HepG2 (cell line): Measurements from ENCODE around the gene MAPK11. TPM values are rescaled to one million over a fixed set of nuclear protein-coding genes. Genes with fewer than 3 reads are reported as not detected.

Experiments used
- CBX2 ChIP-seq, 2 experiments: fragments of 200-600 bp in 1 of 2; sonication (generic); formaldehyde crosslinking in 1 of 2; IDR thresholded peaks; 2 replicates each; pipeline versions ENCODE4 v1.7.0 to v1.8.1; 2018 to 2022; ENCODE audit warnings: low read depth in 2 of 2, low read length in 1 of 2, mild to moderate bottlenecking in 1 of 2, missing genetic modification reagents in 1 of 2
- DRAP1 ChIP-seq: IDR thresholded peaks from 2 replicates; pipeline ENCODE4 v1.6.1; 2016; ENCODE audit warnings: missing genetic modification reagents, missing compliant biosample characterization
- IKZF5 ChIP-seq: IDR thresholded peaks from 2 replicates; pipeline ENCODE4 v1.6.1; 2018; ENCODE audit warnings: missing genetic modification reagents, mild to moderate bottlenecking, missing compliant biosample characterization
- KDM2A ChIP-seq: sonication (generic); formaldehyde crosslinking; IDR thresholded peaks from 2 replicates; pipeline ENCODE4 v1.4.0; 2020; ENCODE audit warnings: low read depth, missing genetic modification reagents, borderline replicate concordance
- KDM5B ChIP-seq: sonication (generic); formaldehyde crosslinking; IDR thresholded peaks from 2 replicates; pipeline ENCODE4 v1.4.0; 2020; ENCODE audit warnings: missing genetic modification reagents, mild to moderate bottlenecking, borderline replicate concordance
- MAZ ChIP-seq, 2 experiments: sonication (generic) in 1 of 2; formaldehyde crosslinking in 1 of 2; IDR thresholded peaks; 2 replicates each; pipeline versions ENCODE4 v1.5.0 to v1.6.1; 2012 to 2020; ENCODE audit warnings: low read depth in 2 of 2, mild to moderate bottlenecking in 2 of 2, borderline replicate concordance in 1 of 2, improper control_type of control experiment in 1 of 2, low read length in 1 of 2, missing genetic modification reagents in 1 of 2, moderate library complexity in 1 of 2
- MTA1 ChIP-seq: sonication (generic); formaldehyde crosslinking; IDR thresholded peaks from 2 replicates; pipeline ENCODE4 v1.4.0; 2020; ENCODE audit warnings: missing genetic modification reagents, mild to moderate bottlenecking, borderline replicate concordance
- PATZ1 ChIP-seq: sonication (generic); formaldehyde crosslinking; IDR thresholded peaks from 2 replicates; pipeline ENCODE4 v1.4.0; 2020; ENCODE audit warnings: missing genetic modification reagents
- RAD51 ChIP-seq: fragments of 450-650 bp; IDR thresholded peaks from 2 replicates; pipeline ENCODE4 v1.6.1; 2016; ENCODE audit warnings: borderline replicate concordance
- SATB2 ChIP-seq: sonication (generic); formaldehyde crosslinking; IDR thresholded peaks from 2 replicates; pipeline ENCODE4 v1.5.0; 2020; ENCODE audit warnings: missing genetic modification reagents
- SNRNP70 ChIP-seq: fragments of 200-400 bp; formaldehyde crosslinking; IDR thresholded peaks from 2 replicates; pipeline ENCODE4 v1.6.1; 2017; ENCODE audit warnings: mild to moderate bottlenecking, low read depth, low read length, moderate library complexity
- ZNF30 ChIP-seq: sonication (generic); formaldehyde crosslinking; IDR thresholded peaks from 2 replicates; pipeline ENCODE4 v1.5.0; 2020; ENCODE audit warnings: mild to moderate bottlenecking, missing genetic modification reagents
- ZNF543 ChIP-seq: sonication (generic); formaldehyde crosslinking; IDR thresholded peaks from 2 replicates; pipeline ENCODE4 v1.4.0; 2020; ENCODE audit warnings: mild to moderate bottlenecking, missing genetic modification reagents
- ZNF770 ChIP-seq: sonication (generic); formaldehyde crosslinking; IDR thresholded peaks from 2 replicates; pipeline ENCODE4 v1.5.0; 2020; ENCODE audit warnings: mild to moderate bottlenecking, missing genetic modification reagents
- ZNF879 ChIP-seq: sonication (generic); formaldehyde crosslinking; IDR thresholded peaks from 2 replicates; pipeline ENCODE4 v1.8.1; 2023; ENCODE audit warnings: missing genetic modification reagents
- ZNF891 ChIP-seq: sonication (generic); formaldehyde crosslinking; IDR thresholded peaks from 2 replicates; pipeline ENCODE4 v1.5.0; 2020; ENCODE audit warnings: mild to moderate bottlenecking, missing genetic modification reagents
- polyA plus RNA-seq, 8 experiments: library from polyadenylated mRNA; depleted of rRNA in 3 of 8; stranded (reverse) in 7 of 8; unstranded in 1 of 8; fragments of >200 nt; fragmentation: Illumina TruSeq in 4 of 8; extraction: Trizol in 4 of 8; gene quantifications; 2 replicates each; pipeline versions ENCODE4 v1.2.1 to v1.2.3, GENCODE V29; 2011 to 2016; ENCODE audit warnings: low read depth in 4 of 8, missing spikeins in 1 of 8, mixed read lengths in 1 of 8; ENCODE audit not compliant: insufficient read depth in 1 of 8
- total RNA-seq, 5 experiments: library from RNA; depleted of rRNA; stranded (reverse); fragments of >200 nt; fragmentation: Illumina TruSeq; extraction: Trizol; gene quantifications; 2 replicates each; pipeline ENCODE4 v1.2.3, GENCODE V29; 2016; ENCODE audit warnings: low read depth in 1 of 5
- TF ChIP-seq, protein P1 (sequence below): sonication (generic); formaldehyde crosslinking; IDR thresholded peaks from 2 replicates; pipeline ENCODE4 v1.8.1; 2023; ENCODE audit warnings: mild to moderate bottlenecking, missing genetic modification reagents
- TF ChIP-seq, protein P2 (sequence below): sonication (generic); formaldehyde crosslinking; IDR thresholded peaks from 2 replicates; pipeline ENCODE4 v1.9.0; 2022; ENCODE audit warnings: missing genetic modification reagents, mild to moderate bottlenecking, borderline replicate concordance

The MAPK11 gene
- total and polyA plus RNA-seq, 2 of the 13 experiments (the other 11 are each of a cell fraction or from before 2014, with no cell fraction given): 0.15 to 0.17 TPM

DNA sequence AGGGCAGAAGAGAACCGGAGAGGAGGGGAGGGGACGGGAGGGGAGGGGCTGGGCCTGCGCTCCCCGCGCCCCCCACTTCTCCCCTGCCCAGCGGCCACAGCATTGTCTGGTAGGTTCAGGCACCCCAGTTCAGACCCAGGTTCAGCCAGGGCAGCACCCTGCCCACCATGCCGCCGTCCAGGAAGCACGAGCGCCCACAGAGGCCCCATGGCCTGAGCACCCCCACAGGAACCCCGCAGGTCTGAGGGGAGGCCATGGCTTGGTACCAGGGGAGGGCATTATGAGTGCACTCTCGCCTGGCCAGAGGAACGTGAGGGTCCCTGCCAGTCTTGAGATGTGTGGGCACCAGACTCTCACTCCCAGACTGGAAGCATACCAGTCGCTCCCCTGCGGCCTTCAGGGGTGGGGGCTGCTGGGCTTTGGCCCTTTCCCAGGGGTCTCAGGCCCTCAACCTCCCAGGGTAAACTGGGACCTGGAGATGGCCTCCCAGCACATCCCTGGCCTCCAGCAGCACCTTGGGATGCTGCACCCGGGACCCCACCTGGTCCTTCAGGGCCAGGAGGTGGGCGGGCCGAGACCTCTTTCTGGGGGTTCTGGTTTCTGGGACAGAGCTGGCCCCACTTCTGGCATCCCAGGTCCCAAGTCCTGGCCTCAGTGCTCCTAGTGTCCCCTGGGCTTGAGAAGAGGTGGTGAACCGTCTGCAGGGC is 37.9 kb upstream of the MAPK11 start (continued):
- TF ChIP-seq PATZ1 (CRISPR knock-in tag) (peak; percentile 66; the same call in 1 of the 2 replicates), CBX2 (IDR thresholded peaks at IDR 0.05; ENCODE audit: low read depth, low read length) (no peak), CBX2 (CRISPR knock-in tag; IDR thresholded peaks at IDR 0.05; ENCODE audit: low read depth) (no peak), IKZF5 (0 out of 2 replicates have a peak, but pooled peaks have one; percentile 25), RAD51 (no peak), KDM2A (CRISPR knock-in tag) (peak; percentile 37; the same call in 1 of the 2 replicates), SATB2 (CRISPR knock-in tag) (0 out of 2 replicates have a peak, but pooled peaks have one; percentile 35), SNRNP70 (no peak), ZNF543 (CRISPR knock-in tag) (0 out of 2 replicates have a peak, but pooled peaks have one; percentile 26), ZNF770 (CRISPR knock-in tag) (peak; percentile 23; the same call in 1 of the 2 replicates), ZNF30 (CRISPR knock-in tag) (no peak), MAZ (IDR thresholded peaks at IDR 0.05; ENCODE audit: borderline replicate concordance, low read depth, low read length) (peak; percentile 1; the same call in 1 of the 2 replicates), MAZ (CRISPR knock-in tag; IDR thresholded peaks at IDR 0.05; ENCODE audit: low read depth) (peak; percentile 39; the same call in 1 of the 2 replicates), DRAP1 (CRISPR knock-in tag) (0 out of 2 replicates have a peak, but pooled peaks have one; percentile 12), MTA1 (peak; percentile 19; the same call in 1 of the 2 replicates), ZNF891 (CRISPR knock-in tag) (0 out of 2 replicates have a peak, but pooled peaks have one; percentile 19), KDM5B (CRISPR knock-in tag) (peak; percentile 32; the same call in 1 of the 2 replicates), ZNF879 (CRISPR knock-in tag) (no peak)
- TF ChIP-seq, protein P1, sequence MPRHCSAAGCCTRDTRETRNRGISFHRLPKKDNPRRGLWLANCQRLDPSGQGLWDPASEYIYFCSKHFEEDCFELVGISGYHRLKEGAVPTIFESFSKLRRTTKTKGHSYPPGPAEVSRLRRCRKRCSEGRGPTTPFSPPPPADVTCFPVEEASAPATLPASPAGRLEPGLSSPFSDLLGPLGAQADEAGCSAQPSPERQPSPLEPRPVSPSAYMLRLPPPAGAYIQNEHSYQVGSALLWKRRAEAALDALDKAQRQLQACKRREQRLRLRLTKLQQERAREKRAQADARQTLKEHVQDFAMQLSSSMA (CRISPR knock-in tag): no peak
- TF ChIP-seq, protein P2, sequence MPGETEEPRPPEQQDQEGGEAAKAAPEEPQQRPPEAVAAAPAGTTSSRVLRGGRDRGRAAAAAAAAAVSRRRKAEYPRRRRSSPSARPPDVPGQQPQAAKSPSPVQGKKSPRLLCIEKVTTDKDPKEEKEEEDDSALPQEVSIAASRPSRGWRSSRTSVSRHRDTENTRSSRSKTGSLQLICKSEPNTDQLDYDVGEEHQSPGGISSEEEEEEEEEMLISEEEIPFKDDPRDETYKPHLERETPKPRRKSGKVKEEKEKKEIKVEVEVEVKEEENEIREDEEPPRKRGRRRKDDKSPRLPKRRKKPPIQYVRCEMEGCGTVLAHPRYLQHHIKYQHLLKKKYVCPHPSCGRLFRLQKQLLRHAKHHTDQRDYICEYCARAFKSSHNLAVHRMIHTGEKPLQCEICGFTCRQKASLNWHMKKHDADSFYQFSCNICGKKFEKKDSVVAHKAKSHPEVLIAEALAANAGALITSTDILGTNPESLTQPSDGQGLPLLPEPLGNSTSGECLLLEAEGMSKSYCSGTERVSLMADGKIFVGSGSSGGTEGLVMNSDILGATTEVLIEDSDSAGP (CRISPR knock-in tag): peak; percentile 57; the same call in 1 of the 2 replicates
